Measurements from ENCODE around the gene G6PC2.
A peak's percentile ranks its signal among the peaks of the same experiment; 100 is the strongest.
"Not testable (repeated sequence)": the region's sequence is repeated elsewhere in the genome, so short reads cannot be mapped to it uniquely, and the experiment has no call there.

Gene G6PC2, protein sequence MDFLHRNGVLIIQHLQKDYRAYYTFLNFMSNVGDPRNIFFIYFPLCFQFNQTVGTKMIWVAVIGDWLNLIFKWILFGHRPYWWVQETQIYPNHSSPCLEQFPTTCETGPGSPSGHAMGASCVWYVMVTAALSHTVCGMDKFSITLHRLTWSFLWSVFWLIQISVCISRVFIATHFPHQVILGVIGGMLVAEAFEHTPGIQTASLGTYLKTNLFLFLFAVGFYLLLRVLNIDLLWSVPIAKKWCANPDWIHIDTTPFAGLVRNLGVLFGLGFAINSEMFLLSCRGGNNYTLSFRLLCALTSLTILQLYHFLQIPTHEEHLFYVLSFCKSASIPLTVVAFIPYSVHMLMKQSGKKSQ

DNA sequence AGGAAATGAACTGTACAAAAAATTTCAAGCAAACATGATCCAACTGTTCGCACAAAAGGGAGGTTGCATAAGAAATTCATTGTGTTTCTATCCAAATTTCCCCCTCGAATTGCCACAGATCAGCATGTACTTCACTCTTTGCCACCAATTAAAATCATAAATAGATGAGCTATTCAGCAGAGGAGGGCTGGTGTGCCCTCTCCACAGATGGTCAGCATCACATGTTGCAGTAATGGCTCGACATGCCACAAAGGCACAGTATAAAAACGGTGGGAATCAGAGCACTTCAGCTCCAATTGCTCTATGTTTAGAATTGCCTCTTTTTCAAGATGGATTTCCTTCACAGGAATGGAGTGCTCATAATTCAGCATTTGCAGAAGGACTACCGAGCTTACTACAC, at the start of gene G6PC2:
TSS of gene G6PC2 (plus strand) at position 289 of the 400 bp plus-strand sequence. CDS start at position 330, 41 bp downstream.
- no peak for DNase-seq

DNA sequence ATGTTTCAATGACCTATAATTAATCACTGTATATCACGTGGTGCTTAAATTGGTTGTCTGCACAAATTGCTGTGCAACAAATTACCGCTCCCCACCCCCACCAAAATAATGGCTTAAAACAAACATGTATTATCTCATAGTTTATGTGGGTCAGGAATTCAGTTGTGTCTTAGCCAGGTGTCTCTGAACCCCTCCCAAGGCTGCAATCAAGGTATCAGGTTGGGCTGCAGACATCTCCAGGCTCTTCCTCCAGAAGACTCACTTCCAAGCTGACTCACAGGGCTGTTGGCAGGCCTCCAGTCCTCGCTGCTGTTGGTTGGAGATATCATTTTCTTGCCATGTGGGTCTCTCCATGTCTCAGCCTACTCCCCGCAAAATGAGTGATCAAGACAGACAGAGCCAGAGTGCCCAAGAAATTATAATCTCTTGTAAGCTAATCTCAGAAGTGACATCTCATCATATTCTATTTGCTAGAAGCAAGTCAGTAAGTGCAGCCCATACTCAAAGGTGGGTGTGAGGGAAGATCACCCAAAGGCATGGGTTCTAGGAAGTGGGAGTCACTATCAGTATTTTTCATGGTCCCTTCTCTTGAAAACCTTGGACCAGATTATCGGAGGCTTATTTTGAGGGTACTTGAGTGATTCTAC, 49.3 kb upstream of the G6PC2 start:
- DNase-seq, result peak; percentile 97

DNA sequence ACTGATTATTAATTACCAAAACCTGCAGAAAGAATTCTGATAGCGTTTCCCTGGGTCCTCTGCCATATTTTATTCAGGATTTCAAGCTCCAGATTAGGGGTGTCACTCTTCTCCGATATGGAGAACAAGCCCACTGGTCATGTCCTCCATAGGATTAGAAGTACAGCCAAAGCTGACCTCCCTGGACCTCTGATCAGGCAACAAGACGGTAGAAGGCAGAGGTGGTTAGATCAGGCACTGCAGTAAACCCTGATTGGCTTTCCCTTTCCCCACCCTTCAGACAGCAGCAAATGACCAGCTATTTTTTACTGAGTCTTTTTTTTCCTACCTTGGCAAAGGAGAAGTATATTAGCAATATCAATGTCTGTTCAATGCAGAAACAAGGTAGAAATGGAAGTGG, 48.6 kb upstream of the G6PC2 start:
- no peak for DNase-seq

DNA sequence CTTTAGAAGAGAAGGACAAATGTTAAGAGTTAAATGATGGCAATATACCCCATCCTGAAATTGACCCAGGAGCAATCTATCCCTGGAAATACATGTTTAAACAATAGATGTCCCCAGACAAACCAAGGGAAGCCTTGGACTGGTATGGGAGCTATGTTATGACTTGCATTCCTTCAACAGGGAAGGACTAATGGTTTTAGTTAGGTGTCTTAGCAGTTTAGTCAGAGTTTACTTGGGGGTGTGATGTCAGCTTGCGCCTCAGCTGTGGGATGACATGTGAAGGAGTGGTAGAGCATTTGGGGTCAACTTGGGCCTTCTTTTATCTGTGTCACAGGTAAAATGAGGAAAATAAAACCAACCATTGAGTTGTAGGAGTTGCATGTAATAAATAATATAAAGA, 47.6 kb upstream of the G6PC2 start:
- no peak for DNase-seq

DNA sequence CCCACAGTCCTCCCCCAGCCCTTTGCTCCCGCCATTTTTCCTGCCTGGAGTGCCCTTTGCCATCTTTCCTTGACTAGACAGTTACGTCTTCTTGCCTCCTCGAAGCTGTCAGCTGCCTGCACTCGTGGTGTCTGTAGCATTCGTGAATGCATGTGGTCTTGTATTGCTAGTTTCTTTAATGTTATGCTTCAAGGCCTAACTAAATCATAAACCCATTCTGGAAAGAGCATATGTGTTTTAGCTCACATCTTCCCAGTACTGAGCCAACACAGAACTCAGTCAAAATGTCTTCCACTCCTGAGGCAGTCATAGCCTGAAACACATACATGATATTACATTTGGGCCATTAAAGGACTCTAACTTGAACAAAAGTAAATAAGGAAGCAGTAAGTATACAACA, 46.4 kb upstream of the G6PC2 start:
- no peak for DNase-seq

DNA sequence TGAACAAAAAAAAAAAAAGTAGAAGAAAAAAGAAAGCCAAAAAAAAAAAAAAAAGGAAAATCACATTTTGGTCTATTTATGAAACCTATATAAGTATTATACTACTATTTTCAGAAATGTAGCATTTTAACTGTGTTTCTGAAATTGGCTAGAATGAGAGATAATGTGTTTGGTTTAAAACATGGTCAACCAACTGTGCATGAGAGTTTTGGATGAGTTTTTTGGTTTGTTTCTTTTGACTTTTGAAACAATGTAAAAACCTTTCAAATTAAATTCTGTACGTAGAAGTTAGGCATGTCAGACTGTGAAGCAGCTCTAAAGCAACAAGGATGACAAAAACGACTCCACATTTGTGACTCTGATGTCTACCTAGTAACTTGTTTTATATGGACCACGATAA, 45.5 kb upstream of the G6PC2 start:
- no peak for DNase-seq

DNA sequence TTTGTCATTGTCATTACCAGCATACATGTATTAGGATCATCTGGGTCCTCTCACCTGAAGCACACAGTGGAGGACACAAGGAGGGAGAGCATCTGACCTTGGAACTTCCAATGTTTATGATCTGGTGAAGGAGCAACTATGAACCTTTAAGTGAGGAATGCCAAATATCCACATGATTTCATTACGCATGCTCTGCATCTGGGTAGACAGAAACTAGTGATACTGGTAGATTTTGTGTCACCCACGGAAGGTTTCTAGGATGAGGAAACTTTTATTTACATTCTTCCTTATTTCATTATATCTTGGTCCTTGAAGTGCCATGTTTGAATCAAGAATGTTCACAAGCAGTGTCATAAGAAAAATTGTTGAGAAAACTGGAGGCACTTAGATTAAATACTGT, 42.9 kb upstream of the G6PC2 start:
- DNase-seq, result no peak

DNA sequence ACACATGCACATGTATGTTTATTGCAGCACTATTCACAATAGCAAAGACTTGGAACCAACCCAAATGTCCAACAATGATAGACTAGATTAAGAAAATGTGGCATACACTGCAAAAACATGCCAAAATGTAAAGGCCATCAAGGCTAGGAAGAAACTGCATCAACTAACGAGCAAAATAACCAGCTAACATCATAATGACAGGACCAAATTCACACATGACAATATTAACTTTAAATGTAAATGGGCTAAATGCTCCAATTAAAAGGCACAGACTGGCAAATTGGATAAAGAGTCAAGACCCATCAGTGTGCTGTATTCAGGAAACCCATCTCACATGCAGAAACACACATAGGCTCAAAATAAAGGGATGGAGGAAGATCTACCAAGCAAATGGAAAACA, 33.9 kb upstream of the G6PC2 start:
- not testable (repeated sequence) for DNase-seq

DNA sequence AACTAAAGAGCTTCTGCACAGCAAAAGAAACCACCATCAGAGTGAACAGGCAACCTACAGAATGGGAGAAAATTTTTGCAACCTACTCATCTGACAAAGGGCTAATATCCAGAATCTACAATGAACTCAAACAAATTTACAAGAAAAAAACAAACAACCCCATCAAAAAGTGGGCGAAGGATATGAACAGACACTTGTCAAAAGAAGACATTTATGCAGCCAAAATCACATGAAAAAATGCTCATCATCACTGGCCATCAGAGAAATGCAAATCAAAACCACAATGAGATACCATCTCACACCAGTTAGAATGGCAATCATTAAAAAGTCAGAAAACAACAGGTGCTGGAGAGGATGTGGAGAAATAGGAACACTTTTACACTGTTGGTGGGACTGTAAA, 30.7 kb upstream of the G6PC2 start:
- DNase-seq, result not testable (repeated sequence)

DNA sequence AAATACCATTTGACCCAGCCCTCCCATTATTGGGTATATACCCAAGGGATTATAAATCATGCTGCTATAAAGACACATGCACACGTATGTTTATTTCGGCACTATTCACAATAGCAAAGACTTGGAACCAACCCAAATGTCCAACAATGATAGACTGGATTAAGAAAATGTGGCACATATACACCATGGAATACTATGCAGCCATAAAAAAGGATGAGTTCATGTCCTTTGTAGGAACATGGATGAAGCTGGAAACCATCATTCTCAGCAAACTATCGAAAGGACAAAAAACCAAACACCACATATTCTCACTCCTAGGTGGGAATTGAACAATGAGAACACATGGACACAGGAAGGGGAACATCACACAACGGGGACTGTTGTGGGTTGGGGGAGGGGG, 30.3 kb upstream of the G6PC2 start:
- DNase-seq, result not testable (repeated sequence)

DNA sequence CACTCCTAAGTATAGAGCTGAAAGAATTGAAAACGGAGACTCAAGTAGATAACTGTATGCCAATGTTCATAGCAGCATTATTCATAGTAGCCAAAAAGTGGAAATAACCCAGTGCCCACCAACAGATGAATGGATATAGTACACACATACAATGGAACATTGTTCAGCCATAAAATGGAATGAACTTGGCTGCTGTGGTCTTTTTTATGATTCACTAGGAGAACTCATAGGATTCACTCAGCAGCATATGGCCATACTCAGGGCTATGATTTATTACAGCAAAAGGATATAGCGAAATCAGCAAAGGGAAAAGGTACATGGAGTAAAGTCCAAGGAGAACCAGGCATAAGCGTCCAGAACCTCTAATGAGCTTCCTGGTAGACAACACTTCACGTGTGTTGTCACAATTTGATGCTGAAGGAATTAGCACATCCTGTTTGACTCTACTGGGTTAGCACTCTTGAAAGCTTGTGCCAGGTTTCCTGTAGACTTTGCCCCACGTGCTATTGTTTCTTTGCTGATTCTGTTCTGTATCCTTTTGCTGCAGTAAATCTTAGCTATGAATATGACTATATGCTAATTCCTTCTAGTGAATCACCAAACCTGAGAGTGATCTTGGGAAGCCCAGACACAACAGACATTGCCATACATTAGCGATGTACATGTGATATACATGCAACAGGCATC, 26.6 kb upstream of the G6PC2 start:
- DNase-seq, result no peak

DNA sequence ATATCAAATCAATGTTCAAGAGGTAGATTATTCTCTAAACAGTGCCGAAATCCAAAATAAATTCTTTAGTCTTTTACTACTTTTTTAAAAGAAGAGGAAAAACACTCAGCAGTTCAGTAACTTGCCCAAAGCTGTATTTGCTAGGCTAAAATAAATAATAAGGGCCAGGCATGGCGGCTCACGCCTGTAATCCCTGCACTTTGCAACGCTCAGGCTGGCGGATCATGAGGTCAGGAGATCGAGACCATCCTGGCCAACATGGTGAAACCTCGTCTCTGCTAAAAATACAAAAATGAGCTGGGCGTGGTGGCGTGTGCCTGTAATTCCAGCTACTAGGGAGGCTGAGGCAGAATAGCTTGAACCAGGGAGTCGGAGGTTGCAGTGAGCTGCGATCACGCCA, 18.9 kb upstream of the G6PC2 start:
- DNase-seq, result not testable (repeated sequence)

DNA sequence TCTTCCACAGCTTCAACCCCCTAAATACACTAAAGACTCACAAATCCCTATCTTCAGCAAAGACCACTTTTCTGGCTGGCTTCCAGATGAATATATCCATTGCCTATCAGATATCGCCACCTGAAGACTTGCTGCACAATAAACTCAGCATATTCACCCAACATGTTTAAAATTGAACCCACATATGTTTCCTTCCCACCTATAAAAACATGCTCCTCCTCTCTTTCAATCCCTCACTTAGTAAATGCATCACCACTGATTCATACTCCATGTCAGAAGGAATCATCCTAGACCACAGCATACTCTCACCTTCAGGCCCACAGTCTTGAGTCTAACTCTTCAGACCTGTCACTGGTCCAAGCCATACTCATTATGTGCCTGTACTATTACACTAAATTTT, 16.1 kb upstream of the G6PC2 start:
- peak; percentile 54 for DNase-seq

DNA sequence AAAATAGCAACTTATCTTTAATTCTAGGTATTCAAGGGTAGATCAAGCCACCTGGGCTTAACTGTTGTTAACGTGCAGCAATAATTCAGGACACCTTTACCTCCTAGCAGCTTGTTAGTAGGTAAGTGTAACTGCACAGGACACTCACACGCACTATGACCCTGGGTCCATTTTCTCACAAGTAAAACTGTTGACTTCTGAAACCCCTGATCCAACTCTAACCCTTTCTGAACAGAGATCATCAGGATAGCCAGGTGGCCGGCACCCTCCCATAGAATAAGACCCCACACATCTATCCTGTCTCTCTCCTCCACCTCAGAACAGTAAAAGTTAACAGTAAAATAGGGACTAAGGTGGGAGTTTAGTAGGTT, 11.5 kb upstream of the G6PC2 start:
- peak; percentile 43 for DNase-seq

DNA sequence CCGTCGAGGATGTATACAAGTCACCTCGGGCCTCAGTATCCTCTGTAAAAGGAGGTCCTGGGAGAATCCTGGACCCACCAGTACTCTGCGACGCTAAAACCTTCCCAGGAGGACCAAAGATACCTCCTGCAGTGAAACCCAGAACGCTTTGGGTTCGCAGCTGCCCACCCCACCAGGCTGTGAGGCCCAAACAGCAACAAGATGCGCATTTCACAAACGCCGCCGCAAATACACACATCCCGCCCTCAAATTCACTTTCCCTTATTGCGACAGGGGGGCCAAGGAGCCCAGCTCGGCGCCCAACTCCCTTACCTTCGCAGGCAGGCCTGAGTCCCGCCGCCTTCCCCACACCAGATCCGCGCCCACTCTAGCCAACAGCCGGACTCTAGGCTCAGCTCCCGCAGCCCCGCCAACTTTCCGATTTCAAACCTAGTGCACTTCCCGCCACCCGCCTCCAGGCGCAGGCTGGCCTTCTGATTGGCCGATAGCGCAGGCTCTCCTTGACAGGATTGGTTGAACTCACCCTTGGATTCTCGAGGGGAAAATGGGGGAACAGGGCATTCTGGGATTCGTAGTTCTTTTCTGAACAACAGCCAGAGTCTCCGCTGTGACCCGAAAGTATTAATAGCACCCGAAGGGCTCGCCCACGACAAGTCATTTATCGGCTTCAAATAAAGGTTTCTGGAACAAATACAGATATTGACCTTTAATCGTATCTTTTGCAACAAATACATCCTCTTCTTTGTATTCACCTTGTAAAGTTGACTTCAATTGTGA, 10.9 kb upstream of the G6PC2 start, which contains the start of gene SPC25:
TSS of gene SPC25 (minus strand) at position 425 of the 777 bp plus-strand sequence. CDS start 911 bp downstream, outside the sequence.
- peak; percentile 98 for DNase-seq

DNA sequence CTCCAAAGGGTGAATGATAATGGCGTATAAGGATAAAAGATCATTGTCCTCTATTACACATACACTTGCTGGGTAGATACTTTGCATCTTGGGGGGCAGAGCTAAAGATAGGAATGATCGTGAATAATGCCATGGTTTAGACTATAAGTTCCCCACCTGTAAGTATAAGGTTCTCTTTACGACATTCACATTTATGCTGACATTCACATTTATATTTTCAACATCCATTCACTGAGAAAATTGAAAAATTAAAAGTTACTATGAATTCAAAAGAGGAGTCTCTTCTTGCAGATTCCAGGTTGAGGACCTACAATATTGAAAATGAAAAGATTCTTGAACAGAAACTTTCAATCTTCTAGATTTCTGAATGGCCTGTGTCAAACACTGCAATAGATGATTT, 8.8 kb upstream of the G6PC2 start:
- no peak for DNase-seq

DNA sequence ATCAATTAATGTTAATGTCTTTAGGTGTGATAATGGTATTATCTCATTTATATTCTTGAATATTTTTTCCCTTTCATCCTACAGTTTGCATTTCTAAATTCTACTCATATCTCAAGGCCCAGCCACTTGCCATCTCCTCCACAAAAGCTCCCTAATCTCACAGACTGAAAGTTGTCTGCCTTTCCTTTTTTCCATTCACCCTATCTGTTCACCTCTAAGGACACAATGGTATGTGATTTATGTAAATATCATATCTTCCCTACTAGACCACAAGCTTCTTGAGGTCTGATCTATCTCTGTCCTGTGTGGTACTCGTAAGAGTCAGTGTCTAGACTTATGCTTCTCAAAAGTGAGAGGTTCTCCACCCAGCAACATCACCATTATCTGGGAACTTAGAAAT, 7.0 kb upstream of the G6PC2 start:
- no peak for DNase-seq

DNA sequence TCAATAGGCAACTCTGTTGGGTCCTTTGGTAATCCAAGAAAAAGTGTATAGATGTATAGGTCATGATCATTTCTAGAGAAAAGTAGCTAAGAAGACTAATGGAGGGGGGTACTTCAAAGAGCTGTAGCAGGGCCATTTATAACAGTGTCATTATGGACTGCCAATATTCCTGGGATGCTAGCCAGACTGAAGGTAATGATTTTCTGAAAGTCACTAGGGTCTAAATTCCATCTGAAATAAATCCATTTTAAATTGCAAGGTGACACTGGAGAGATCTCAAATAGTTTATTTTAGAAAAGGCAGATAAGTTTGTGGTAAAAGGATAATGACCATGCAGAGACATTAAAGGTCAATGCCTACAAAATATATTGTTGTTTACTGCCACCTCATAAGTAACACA, 6.4 kb upstream of the G6PC2 start:
- DNase-seq, result no peak

DNA sequence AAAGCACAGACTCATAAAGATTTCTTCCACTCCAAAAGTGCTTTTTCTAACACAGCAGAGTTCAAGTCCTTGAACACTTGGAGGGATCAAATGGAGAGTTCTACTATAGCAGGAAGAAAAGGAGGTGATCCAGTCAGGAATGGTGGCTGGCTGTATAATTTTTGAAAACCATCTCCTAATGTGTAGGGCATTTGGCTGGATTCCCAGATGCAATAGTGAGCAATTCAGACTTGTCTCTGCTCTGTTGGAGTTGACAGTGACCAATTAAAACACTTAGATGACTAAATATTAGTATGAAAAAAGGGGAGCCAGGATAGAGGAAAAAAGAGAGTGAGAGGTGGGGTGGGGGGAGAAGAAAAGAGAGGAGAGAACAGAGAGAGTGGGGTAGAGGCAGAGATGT, 5.3 kb upstream of the G6PC2 start:
- no peak for DNase-seq

DNA sequence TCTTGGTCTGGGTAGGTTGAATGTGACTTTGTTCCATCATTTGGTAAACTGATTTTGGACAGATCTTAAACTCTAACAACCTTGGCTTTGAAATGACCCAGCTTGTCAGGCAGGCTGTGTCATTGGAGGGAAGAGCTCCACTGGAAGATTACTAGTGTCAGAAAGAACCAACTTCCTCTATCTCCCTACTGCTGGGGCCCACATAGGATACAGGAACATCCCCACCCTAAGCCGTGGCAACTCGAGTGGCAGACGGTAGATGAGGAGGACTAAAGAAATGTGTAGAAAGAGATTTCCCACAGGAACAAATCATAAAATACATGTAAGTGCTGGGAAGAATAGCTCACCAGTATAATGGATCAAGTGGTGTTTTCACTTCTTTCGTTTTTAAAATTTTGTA, 4.3 kb upstream of the G6PC2 start:
- DNase-seq, result peak; percentile 48

DNA sequence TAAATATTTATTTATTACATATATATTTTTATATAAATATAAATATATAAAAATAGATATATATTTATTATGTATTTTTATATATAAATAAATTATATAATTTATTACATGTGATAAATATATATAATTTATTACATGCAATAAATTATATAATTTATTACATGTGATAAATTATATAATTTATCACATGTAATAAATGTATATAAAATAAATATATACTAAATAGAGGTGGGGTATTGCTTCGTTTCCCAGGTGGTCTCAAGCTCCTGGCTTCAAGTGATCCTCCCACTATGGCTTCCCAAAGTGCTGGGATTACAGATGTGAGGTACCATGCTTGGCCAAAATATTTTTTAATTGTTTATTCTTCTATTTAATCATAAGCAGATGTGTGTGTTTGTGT, 3.6 kb upstream of the G6PC2 start:
- no peak for DNase-seq

DNA sequence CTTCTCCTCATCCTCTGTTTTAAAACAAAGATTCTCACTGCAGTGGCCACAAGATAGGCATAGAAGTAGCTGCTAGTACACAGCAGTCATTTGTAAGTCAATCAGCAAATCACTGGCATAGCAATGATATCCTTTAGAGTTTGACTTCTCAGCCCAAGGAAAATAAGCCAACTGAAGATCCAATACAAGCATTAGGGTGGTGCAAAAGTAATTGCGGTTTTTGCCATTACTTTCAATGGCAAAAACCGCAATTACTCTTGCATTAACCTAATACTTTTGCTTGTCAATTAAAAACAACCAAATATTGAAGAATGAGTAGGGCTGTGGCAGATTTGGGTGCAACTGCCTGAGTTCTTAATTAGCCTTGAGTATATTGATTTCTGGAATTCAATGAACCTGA, 2.8 kb downstream of the G6PC2 start:
- DNase-seq, result no peak

DNA sequence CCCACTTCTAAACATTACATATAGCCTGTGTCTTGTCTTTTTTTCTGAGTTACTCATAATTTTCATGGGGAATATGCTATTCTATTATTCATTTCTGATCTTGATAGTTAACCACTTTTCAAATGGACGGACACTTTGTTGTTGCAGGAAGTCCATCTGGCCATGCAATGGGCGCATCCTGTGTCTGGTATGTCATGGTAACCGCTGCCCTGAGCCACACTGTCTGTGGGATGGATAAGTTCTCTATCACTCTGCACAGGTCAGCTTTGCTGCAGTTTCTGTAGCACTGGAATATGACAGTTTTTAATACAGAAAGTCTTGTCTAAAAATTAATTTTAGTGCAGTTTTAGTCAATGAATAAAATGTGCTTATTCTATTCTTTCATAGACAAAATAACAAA, 3.3 kb downstream of the G6PC2 start:
- no peak for DNase-seq
